C4-2B (cell line): Measurements from ENCODE around the gene CTSW.

Experiments
- ZFX ChIP-seq: fragments of 450-650 bp; IDR thresholded peaks from 2 replicates; pipeline ENCODE4 v1.6.1; 2017
- TF ChIP-seq, protein P1 (sequence below): fragments of 450-650 bp; conservative IDR thresholded peaks from 2 replicates; pipeline ENCODE4 v1.5.1; 2017; ENCODE audit warnings: mild to moderate bottlenecking

DNA sequence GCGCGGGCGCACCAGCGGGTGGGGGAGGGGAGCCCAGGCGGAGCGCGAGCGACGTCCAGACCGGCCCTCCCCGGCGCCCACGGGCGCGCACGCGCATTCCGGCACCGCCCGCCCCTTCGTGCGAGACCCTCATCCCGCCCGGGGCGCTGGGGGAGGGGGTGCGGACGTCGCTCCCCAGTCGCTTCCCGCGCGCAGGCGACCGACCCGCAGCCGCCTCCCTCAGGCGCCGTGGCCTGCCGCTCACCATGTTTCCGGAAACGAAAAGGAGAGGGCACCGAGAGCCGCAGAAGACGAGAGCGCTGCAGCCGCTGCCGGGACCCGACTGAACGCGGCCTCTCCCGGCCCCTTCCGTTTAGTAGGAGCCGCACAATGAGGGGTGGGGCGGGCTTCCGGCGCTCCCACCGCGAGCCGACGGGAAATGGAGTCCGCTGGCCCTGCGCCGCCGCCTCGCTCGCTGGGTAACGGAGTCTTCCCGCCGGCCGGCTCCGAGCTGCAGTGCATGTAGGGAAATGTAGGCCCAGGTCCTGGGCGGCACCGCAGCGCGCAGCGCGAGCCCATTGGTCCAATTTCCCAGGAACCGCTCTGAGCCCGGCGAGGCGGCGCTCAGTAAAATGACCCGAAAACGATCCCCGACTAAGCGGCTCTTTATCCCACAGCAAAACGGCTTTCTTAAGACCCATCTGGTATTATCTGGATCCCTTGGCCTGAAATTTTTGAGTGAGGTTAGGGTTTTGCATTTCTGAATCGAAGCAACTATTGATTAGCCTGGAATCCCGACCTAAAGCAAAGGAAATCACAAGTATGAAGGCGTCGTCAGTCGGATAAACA is 21.6 kb upstream of the CTSW start, which contains the start of gene CFL1:
- TF ChIP-seq, protein P1, sequence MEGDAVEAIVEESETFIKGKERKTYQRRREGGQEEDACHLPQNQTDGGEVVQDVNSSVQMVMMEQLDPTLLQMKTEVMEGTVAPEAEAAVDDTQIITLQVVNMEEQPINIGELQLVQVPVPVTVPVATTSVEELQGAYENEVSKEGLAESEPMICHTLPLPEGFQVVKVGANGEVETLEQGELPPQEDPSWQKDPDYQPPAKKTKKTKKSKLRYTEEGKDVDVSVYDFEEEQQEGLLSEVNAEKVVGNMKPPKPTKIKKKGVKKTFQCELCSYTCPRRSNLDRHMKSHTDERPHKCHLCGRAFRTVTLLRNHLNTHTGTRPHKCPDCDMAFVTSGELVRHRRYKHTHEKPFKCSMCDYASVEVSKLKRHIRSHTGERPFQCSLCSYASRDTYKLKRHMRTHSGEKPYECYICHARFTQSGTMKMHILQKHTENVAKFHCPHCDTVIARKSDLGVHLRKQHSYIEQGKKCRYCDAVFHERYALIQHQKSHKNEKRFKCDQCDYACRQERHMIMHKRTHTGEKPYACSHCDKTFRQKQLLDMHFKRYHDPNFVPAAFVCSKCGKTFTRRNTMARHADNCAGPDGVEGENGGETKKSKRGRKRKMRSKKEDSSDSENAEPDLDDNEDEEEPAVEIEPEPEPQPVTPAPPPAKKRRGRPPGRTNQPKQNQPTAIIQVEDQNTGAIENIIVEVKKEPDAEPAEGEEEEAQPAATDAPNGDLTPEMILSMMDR, result no peak
- TF ChIP-seq ZFX, result no peak
